ENCODE data around the gene SLC22A16. TPM values are rescaled to one million over a fixed set of nuclear protein-coding genes. Genes with fewer than 3 reads are reported as not detected.
"Not testable (repeated sequence)": the region's sequence is repeated elsewhere in the genome, so short reads cannot be mapped to it uniquely, and the experiment has no call there.

SLC22A16 gene
- polyA plus RNA-seq, 4 donors: 0.27 to 1.3 (median 0.28) TPM

DNA sequence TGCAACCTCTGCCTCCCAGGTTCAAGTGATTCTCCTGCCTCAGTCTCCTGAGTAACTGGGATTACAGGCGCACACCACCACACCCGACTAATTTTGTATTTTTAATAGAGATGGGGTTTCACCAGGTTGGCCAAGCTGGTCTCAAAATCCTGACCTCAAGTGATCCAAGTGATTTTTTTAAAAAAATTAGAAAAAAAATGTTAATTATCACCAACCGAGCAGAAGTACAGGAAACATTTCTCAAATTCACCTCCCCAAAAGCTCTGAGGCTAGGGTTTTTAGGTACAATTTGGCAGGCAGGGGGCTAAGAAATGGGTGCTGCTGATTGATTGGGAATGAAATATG is 14.9 kb upstream of the SLC22A16 start:
- no peak for DNase-seq (ENCODE audit: low read depth in 4 of 4, low spot score in 2 of 4)

DNA sequence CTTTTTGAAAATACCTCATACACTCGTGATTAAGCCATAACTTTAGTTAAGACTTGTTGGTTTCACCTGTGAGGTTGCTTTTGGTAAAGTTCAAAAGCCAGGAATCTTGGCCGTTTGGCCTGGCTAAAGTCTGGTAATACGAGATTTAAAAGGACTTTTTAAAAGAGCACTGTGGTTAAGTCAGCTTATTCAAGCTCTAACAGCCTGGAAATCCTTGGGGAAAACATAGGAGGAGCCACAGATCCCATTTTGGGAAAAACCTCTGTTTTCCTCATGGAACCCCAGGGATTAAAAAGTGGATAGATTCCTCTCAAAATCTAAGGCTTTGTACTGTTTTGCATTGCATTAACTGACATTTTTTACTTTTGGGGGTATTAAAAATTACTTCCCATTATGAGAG is 13.7 kb upstream of the SLC22A16 start:
- no peak for DNase-seq (ENCODE audit: low read depth in 4 of 4, low spot score in 2 of 4)

DNA sequence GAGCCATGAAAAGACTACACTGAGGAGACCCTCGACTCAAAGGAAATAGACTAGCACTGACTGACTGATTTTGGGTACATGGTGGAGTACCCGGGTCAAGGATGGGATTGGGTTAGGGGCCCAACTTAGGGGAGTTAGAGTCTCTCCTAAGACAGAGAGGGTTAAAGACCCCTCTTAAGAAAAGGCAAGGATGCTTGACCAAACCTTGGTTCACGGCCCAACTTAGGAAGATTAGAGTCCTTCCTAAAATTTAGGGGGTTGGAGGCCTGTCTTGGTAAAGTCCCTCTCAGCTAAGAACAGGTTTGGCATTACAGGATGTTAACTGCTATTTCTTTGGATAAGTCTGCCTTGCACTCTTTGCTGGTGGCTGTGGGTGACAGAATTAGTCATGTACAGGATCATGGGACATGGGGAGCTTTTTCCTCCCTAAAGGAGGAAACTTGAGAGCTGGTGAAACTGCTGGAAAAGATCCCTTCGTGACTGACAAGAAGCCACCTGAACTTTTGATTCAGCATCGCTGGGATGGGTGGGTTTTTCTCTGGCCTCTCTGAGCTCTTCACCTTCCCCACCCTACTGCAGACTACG is 12.3 kb upstream of the SLC22A16 start:
- DNase-seq (ENCODE audit: low read depth in 4 of 4, low spot score in 2 of 4): no peak

DNA sequence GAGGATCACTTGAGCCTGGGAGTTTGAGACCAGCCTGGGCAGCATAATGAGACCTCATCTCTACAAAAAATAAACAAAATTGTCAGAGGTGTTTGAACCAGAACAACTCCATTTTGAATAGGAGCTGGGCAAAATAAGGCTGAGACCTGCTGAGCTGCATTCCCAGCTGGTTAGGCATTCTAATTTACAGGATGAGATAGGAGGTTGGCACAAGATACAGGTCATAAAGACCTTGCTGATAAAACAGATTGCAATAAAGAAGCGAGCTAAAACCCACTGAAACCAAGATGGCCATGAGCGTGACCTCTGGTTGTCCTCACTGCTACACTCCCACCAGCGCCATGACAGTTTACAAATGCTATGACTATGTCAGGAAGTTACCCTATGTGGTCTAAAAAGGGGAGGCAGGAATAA is 11.6 kb upstream of the SLC22A16 start:
- not testable (repeated sequence) for DNase-seq (ENCODE audit: low read depth in 4 of 4, low spot score in 2 of 4)

DNA sequence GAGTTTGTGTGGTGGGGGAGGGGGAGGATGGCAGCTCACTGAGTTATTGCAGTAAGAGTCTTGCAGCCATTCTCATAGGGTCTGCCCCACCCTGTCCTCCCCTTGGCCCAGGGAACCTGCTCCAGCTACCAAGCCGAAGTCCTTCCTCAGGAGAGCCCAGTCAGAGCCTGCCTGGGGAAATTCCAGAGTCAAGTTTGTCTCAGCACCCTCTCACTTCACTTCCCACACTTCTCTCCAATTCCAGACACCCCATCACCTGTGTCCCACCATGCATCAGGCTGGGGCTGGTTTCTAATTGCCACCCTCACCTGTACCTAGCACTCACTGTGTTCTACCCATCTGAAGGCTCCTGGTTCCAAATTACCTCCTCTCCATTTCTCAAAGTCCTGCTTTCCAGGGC is 10.3 kb upstream of the SLC22A16 start:
- no peak for DNase-seq (ENCODE audit: low read depth in 4 of 4, low spot score in 2 of 4)

DNA sequence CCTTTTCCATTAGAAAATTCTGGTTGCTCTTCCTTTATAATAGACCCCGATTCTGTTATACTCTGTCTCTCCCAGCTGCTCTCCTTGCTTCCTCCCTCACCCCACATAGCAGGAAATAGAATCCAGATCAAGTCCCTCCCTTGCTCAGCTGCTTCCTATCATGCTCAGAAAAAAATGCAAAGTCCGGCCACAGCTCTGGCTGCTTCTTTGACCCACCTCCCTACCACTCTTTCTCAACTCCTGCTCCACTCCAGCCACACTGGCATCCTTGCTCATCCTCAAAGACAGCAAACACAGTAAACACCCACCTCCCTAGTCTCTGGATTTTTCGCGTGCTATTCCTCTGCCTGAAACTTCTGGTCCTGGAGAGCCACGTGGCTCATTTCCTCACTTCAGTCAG is 9.1 kb upstream of the SLC22A16 start:
- DNase-seq (ENCODE audit: low read depth in 4 of 4, low spot score in 2 of 4): no peak

DNA sequence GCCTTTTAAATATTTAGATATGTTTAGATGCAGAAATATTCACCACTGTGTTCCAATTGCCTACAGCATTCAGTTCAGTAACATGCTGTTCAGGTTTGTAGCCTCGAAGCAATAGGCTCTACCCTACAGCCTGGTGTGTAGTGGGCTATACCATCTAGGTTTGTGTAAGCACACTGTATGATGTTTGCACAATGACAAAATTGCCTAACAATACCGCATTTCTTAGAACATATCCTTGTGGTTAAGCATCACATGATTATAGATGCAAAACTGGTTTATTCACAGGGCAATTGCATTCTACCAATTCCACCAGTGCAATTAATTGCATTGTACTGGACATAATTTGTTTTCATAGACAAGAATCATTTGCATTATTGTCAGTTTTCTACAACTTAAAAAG is 7.9 kb upstream of the SLC22A16 start:
- DNase-seq (ENCODE audit: low read depth in 4 of 4, low spot score in 2 of 4): no peak

DNA sequence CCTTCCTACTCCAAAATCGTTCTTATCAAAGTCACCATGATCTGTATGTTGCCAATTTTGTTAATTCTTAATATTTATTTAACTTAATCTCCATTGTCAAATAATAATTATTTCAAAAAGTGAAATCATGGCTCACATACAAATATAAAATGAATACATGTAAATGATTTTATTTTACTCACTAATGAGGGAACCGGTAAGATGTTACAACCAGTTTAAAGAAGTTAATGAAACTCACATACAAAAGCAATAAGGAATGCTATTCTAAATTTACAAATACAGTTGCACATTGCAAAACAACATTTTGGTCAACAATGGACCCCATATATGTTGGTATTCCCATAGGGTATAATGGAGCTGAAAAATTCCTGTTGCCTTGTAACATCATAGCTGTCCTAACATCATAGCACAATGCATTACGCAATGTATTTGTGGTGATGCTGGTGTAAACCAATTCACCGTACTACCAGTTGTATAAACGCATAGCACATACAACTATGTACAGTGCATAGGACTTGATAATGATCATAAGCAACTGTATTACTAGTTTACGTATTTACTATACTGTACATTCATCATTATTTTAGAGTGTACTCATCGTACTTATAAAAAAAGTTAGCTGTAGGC is 6.5 kb upstream of the SLC22A16 start:
- no peak for DNase-seq (ENCODE audit: low read depth in 4 of 4, low spot score in 2 of 4)

DNA sequence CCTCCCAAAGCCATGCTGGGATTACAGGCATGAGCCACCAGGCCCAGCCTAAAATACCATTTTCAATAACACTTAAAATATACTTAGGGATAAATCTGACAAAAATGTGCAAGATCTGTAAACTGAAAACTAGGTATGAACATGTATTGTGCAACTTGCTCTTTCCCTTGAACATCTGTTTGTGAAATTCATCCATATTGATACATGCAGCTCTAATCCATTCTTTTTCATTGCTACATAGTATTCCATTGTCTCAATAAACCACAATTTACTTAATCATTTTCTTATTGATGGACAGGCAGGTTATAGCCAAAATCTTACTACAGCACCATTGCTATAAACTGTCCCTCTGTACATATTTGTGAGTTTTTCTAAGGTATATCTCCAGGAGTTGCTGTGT is 4.7 kb upstream of the SLC22A16 start:
- no peak for DNase-seq (ENCODE audit: low read depth in 4 of 4, low spot score in 2 of 4)

DNA sequence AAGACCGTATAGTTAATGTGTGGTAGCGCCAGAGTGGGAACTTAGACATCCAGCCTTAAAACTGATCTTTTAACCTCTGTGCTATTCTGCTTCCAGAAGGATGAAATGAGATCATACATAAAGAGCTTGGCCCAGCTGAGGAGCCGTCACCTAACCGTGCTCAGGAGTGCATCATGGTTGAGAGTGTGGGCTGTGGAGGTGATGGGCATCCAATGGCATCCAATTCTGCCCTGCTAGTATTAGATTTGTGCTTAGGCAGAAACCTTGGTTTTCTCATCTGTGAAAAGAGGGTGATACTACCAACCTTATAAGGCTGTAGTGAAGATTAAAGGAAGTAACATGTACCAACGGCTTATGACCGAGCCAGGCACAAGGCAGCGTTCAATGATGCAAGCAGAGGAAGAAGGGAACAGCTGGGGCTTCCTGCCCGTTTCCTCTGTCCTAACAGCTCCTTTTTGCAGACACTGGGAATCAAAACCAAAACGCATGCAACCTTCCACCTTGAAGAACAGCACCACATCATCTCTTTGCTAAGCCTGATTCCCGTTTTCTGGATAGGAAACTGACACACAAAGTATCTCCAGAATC is 1.3 kb downstream of the SLC22A16 start:
- DNase-seq (ENCODE audit: low read depth in 4 of 4, low spot score in 2 of 4): no peak

DNA sequence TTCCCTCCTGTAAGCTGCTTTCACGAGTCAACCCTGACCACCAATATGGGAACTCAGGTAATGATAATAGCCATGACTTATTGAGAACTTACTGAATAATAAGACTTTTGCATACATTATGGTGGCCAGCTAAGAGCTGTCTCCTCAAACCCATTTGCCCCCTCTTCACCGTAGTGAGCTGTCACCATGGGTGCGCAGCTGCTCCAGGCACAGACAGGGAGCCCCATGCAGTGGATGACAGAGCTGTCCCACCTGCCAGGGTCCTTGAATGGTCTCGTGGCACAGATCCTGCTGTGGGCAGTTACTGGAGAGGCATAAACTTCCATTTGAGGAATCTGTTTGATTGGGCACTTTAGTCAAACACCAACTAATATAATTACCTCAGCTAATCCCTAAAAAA is 1.9 kb downstream of the SLC22A16 start:
- no peak for DNase-seq (ENCODE audit: low read depth in 4 of 4, low spot score in 2 of 4)

DNA sequence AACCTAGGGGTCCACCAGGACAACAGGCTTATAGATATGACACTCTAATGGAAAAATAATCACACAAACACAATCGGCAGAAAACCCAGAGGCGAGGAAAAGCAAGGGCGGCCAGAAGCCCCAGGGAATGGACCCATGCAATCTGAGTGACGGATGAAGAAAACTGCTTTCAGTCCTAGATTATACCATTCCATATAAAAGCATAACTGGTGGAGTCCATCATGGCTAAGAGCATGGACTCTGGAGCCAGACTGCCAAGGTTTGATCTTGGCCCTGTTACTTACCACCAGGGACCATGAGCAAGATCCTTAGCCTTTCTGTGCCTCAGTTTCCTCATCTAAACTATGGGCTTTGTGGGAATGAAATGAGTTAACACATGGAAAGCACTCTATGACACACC is 3.7 kb downstream of the SLC22A16 start:
- no peak for DNase-seq (ENCODE audit: low read depth in 4 of 4, low spot score in 2 of 4)

DNA sequence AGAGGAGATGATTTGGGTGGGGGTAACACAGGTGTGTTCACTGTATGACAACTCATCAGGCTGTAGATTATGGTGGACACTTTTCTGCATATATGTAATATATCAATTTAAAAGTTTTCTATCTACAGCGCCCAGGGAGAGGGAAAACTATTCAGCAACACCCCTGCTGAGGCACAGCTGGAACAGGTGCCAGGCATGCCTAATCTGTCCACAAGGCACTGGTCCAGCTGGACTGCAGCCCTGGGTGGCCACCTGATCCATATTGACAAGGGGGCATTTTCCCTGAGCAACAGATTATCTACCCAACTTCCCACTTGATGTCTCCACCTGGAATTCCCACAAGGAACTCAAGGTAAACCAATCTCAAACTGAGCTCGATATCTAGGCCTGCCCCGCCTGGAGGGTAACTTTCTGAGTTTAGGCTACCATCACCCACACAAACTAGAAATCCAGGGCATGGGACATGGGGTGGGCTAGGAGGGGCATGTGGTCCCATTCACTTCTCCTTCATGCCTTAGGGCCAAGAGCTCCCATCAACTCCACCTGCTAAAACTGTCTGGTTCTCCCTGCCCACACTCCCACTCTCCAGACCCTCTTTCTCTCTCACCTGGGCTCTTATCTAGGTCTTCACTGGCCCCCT is 4.6 kb downstream of the SLC22A16 start:
- DNase-seq (ENCODE audit: low read depth in 4 of 4, low spot score in 2 of 4): no peak

DNA sequence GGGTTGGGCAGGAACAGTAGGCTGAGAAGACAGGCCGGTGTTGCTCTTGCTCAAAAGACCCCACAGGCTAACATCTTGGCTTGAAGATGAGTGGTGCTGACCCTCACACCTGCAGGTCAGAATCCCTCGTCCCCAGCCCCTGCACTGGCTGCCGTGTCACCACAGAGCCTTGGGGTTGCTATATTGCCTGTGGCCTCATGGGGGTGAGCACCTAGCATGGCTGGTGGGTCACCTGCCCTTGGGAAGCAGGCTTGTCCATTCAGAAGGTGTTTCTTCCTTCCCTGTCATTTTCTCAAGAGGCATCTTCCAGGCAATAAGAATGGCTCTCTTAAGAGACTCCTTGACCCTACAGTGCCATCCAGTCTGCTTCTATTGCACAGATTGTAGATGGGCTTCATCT is 7.7 kb downstream of the SLC22A16 start:
- no peak for DNase-seq (ENCODE audit: low read depth in 4 of 4, low spot score in 2 of 4)

DNA sequence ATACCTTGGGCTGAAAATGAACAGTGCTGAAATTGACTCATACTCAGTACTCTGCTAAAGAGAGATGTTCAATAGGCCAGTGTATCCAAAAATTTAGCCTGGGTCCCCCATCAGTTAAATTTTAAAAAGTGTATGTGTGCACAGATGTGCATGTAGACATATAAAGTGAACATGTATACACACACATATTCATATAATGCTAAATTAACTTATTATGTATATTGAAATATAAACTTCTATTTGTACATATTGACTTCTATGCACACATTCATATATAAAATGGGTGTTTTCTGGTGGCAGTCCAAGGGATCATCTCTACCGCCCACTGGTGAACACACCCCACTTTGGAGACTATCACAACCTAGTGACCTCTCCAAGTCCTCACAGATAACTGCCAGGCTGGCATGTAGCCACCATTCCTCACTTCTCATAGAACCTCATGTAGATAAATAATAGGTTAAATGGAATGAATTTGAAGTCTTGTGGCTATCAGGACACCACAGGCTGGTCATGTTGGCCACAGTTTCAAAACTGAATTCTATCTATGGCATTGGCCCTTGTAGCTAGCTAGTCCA is 8.8 kb downstream of the SLC22A16 start:
- no peak for DNase-seq (ENCODE audit: low read depth in 4 of 4, low spot score in 2 of 4)

DNA sequence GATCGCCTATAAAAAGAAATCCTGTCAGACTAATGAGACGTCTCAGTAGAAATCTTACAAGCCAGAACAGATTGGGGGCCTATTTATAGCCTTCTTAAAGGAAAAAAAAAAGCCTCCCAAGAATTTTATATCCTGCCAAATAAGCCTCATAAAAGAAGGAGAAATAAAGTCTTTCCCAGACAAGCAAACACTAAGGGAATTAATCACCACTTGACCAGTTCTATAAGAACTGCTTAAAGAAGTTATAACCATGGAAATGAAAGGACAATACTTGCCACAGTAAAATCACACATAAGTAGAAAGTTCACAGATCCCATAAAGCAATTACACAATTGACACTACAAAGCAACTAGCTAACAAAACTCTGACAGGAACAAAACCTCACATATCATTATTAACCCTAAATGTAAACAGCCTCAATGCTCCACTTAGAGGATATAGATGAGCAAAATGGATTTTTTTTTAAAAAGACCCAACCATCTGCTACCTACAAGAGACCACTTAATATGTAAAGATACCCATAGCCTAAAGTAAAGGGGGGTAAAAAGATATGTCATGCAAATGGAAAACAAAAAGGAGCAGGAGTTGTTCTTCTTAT is 13.4 kb downstream of the SLC22A16 start:
- no peak for DNase-seq (ENCODE audit: low read depth in 4 of 4, low spot score in 2 of 4)

DNA sequence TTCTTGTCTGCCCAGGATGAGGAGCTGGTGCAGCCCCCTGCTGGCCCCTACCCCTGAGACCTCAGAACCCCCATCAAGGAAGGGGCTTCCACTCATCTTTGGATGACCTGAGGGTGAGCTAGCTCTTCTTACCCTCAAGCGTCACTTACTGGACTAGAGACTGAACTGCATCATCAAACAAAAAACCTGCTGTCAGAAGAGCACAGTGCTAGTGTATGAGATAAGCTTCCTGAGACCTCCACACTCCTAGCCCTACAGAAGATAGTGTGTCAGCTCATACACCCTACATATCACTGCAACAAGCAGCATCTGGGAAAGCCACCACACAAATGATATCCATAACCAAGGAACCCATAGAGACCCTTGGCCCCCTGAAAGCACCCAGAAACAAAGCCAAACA is 15.0 kb downstream of the SLC22A16 start:
- DNase-seq (ENCODE audit: low read depth in 4 of 4, low spot score in 2 of 4): no peak

DNA sequence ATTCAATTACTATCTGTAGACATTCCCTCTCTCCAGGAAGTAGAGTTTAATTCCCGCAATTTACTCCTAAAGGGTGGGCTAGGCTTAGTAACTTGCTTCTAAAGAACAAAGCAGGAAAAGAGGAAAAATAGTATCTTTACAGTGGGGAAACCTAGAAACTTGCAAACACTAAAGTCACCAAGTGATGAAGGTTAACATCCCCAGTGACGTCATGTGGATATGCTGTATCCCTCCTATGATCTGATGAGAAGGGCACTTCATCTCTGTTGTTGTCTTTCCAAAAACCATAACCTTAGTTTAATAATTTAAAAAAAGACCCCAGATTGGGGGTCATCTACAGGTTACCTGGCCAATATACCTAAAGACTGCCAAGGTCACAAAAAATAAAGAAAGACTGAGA is 17.3 kb downstream of the SLC22A16 start:
- no peak for DNase-seq (ENCODE audit: low read depth in 4 of 4, low spot score in 2 of 4)

DNA sequence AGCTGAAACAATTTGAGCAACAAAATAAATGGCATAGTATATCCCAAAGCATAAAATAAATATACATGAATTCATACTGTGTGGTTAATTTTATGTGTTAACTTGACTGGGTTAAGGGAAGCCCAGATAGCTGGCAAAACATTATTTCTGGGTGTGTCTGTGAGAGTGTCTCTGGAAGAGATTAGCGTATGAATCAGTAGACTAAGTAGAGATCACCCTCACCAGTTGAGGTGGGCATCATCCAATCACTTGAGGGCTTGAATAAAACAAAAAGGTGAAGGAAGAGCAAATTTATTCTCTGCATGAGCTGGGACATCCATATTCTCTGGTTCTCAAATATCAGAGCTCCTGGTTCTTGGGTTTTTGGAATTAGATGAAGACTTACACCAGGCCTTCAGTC is 17.9 kb downstream of the SLC22A16 start:
- DNase-seq (ENCODE audit: low read depth in 4 of 4, low spot score in 2 of 4): no peak

DNA sequence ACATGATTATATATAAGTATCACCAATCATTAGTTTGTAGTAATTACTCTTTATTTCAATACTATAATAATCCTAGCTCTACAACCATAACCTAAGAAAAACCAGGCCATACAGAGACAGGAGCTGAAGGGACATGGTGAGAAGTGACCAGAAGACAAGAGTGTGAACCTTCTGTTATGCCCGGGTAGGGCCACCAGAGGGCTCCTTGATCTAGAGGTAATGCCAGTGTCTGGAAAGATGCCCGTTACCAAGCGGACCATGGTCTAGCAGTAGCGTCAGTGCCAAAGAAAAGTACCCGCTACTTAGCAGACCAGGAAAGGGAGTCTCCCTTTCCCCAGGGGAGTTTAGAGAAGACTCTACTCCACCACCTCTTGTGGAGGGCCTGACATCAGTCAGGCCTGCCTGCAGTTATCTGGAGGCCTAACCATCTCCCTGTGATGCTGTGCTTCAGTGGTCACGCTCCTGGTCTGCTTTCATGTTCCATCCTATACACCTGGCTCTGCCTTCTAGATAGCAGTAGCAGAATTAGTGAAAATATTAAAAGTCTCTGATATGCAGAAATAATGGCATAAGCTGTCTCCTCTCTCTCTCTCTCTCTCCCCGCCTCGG is 18.7 kb downstream of the SLC22A16 start:
- not testable (repeated sequence) for DNase-seq (ENCODE audit: low read depth in 4 of 4, low spot score in 2 of 4)

DNA sequence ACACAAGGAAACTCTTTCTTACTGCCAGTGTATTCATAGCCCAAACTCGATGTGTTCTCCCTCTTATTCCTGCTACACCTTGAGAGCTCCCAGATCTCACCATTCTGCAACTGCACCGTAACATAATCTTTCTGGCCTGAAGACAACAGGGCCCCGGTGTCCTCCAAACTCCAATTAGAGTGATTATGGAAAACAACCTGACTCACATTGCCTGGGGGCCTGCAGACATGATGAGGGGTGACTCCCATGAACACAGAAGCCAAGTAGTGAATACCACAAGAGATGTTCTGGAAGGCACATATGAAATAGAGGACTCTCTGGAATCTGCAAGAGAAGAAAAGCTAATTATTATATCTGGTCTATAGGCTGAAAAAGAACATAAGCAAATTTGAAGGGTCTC is 19.7 kb downstream of the SLC22A16 start:
- no peak for DNase-seq (ENCODE audit: low read depth in 4 of 4, low spot score in 2 of 4)
